GM12873 (cell line): Measurements from ENCODE around the gene LAMA3.

Experiments used
- TF ChIP-seq, protein P1 (sequence below): IDR thresholded peaks from 2 replicates; pipeline ENCODE4 v1.5.1; 2012; ENCODE audit warnings: low read depth, mild to moderate bottlenecking, moderate library complexity, low read length, control low read depth; ENCODE audit not compliant: insufficient read depth; ENCODE audit errors: missing control alignments

LAMA3 gene

DNA sequence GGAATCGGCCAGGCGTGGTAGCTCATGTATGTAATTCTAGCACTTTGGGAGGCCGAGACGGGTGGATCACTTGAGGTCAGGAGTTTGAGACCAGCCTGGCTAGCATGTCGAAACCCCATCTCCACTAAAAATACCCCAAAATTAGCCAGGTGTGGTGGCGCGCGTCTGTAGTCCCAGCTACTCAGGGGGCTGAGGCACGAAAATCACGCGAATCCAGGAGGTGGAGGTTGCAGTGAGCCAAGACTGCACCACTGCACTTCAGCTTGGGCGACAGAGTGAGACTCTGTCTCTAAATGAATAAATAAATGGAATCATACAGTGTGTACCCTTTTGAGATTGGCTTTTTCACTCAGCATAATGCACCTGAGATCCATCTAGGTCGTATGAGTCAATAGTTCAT lies 305.9 kb downstream of the LAMA3 start:
- TF ChIP-seq, protein P1, sequence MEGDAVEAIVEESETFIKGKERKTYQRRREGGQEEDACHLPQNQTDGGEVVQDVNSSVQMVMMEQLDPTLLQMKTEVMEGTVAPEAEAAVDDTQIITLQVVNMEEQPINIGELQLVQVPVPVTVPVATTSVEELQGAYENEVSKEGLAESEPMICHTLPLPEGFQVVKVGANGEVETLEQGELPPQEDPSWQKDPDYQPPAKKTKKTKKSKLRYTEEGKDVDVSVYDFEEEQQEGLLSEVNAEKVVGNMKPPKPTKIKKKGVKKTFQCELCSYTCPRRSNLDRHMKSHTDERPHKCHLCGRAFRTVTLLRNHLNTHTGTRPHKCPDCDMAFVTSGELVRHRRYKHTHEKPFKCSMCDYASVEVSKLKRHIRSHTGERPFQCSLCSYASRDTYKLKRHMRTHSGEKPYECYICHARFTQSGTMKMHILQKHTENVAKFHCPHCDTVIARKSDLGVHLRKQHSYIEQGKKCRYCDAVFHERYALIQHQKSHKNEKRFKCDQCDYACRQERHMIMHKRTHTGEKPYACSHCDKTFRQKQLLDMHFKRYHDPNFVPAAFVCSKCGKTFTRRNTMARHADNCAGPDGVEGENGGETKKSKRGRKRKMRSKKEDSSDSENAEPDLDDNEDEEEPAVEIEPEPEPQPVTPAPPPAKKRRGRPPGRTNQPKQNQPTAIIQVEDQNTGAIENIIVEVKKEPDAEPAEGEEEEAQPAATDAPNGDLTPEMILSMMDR, result no peak

DNA sequence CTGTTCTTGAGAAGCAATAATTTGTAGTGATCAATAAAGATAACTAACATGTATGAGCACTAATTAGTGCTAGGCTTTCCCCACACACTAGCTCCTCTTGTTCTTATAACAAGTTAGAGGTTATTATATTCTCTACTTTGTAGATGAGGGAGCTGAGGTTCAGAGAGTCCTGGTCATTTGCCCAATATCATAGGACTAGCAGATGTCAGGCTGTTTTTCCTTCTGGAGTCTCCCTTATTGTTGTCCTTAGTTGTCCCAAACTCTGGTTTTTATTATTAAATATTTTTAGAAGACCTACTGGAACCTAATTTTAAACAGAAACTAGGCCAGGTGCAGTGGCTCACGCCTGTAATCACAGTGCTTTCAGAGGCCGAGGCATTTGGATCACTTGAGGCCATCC lies 308.8 kb downstream of the LAMA3 start:
- TF ChIP-seq, protein P1, result no peak

DNA sequence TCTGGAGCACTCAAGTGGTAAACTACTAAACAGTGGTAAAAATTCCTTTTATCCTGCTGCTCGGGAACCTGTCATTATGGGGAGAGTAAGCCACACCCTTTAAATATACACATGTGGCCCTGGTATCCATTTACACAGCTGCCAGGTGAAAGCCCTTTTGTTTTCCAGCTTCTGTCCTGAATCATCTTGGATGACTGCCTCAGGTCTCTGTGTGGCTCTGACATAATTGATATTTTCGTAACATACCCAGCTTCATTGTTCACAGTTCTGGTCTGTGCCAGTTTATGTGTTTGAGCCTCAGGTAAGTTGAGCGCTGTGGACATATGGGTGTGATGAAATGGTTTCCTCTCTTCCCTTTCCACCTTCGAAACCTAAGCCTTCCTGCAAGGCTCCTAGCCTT lies 309.6 kb downstream of the LAMA3 start:
- TF ChIP-seq, protein P1, result no peak

DNA sequence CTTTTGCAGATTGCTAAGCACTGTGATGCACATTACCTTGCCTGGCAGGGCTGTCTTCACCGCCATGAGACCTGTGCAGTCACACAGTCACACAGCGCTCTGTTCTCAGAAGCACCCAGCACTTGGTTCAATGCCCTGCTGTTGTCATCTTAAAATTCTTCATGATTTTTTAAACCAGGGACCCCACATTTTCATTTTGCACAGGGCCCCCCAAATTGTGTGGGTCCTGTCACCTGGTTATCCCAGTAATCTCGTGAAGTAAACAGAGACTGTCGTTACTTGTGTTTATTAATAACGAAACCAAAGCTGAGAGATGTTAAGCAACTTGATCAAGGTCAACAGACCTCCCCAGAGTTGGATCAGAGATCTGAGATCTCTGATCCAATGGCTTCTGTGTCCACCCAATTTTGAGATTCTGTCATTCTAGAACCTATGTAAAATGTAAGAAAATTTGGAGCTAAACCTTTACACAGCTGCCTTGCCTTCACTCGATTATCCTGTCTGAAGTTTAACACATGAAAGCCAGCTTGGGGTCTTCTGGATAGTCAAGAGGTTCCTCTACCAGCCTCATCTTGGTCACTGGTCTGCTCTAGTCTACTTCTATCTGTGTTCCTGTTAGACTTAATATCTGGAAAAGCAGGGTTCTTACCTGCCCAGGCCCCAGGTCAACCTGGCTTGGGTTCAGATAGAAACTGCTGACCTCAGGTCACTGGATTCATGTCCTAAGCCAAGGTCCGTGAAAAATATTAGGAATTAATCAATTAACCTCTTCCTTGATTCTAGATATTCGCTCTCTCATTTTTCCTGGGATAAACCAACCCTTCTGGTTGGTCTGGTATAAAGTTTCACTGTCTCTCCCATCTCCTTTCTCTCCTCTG lies 311.6 kb downstream of the LAMA3 start:
- TF ChIP-seq, protein P1, result no peak

DNA sequence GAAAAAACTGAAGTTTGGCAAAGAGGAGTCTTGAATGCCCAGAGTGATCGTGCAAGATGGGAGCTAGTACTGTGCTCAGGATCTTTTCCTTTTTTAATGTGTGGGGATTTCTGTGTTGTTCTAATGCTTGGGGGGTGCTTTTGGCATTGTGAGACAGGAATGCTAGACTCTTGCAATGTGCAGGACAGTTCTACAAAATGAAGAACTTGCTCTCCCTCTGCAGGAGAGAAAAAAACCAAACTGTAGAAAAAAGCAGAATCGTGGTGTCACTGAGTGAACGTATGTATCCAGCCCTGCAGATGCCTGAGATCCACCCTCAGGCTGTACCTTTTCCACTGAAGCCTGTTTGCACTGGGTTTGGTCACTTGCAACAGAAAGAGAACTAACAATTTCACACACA lies 313.2 kb downstream of the LAMA3 start:
- TF ChIP-seq, protein P1, result no peak

DNA sequence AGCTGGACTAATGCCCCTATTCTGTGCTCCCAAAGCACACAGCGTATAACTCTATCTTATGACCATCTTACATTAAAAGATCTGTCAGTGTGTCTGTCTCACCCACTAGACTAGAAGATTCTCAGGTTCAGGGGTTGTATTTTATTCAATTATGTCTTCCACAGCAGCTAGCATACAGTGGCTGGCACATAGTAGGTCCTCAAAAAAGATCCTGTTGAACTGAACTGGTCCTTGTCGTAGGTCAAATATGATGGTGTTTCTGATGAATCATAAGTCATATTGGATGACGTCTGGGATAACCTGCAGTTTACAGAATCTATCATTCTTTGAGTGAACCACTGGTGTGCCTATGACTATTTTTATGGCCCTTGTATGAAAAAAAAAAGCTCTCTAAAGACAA lies 314.0 kb downstream of the LAMA3 start:
- TF ChIP-seq, protein P1, result no peak

DNA sequence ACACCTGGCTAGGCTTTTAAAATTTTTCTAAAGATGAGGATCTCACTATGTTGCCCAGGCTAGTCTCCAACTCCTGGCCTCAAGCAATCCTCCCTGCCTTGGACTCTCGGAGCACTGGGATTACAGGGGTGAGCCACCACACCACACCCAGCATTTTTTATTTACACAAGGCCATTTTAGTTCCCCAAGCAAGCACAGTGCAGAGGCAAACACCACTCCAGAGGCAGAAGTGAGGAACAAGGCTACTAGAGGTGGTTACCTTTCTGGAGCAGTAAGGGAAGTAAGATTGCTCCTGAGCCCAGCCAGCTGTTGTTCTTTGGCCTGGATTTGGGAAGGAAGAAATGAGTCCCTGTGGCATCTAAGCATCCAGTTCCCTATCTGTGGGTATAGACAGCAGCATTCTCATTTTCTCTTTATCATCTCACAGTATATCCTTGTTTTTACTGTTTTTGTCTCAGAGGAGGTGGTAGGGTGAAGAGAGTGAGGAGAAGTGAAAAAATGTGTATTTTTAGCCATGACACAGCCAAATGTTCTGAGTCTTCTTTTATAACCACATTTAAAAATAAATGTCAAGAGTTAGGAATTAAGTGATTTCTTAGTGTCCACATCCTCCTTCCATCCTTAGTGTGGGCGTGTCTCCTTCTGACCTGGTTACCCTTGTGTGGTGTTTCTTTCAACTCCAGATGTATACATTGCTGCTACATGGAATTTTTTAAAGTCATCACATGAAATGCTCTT lies 314.8 kb downstream of the LAMA3 start:
- TF ChIP-seq, protein P1, result no peak
